HG03045 (cell line): ENCODE measurements around the gene ZNF574.
"Not testable (repeated sequence)": the region's sequence is repeated elsewhere in the genome, so short reads cannot be mapped to it uniquely, and the experiment has no call there.

Source experiments
- ATAC-seq: cut with Tn5 transposase; IDR thresholded peaks from one replicate; pipeline ENCODE4 v1.9.1; 2021; ENCODE audit warnings: mild to moderate bottlenecking, moderate library complexity; ENCODE audit not compliant: unreplicated experiment

ZNF574 gene

DNA sequence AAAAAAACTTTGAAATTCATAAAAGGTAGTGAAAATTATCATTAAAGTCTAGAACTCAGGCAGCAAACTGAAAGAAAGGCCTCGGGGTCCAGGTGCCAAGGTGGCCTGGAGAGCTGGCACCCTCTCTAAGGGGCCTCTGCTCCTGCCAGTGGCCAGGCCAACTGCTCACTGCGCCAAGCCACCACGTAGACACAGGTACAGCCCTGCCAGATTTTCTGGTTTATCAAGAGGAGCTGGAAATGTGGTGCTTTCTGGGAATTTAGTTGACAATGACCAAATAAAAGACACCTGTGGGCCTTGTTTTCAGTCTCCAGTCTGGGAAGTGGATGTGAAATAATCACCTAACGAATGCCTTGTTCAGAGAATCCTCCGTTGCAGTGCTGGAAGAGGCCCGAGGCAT is 22.8 kb downstream of the ZNF574 start:
- no peak for ATAC-seq

- ATAC-seq = no peak
Observed at GRCh38 chr19:42099336-42099925, 23.5 kb downstream of the ZNF574 start.

DNA sequence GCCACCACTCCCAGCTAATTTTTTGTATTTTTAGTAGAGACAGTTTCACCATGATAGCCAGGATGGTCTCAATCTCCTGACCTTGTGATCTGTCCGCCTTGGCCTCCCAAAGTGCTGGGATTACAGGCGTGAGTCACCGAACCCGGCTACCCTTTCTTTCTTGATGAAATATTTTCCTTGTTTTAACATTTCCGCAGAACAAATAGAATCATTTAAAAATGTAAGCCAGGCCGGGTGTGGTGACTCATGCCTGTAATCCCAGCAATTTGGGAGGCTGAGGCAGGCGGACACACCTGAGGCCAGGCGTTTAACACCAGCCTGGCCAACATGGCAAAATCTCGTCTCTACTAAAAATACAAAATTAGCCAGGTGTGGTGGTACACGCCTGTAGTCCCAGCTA is 24.3 kb downstream of the ZNF574 start:
- ATAC-seq = not testable (repeated sequence)

GRCh38 chr19:42102877-42103276 is 26.9 kb downstream of the ZNF574 start:
- no peak for ATAC-seq

GRCh38 chr19:42105368-42105767 is 29.4 kb downstream of the ZNF574 start:
- ATAC-seq = no peak

DNA sequence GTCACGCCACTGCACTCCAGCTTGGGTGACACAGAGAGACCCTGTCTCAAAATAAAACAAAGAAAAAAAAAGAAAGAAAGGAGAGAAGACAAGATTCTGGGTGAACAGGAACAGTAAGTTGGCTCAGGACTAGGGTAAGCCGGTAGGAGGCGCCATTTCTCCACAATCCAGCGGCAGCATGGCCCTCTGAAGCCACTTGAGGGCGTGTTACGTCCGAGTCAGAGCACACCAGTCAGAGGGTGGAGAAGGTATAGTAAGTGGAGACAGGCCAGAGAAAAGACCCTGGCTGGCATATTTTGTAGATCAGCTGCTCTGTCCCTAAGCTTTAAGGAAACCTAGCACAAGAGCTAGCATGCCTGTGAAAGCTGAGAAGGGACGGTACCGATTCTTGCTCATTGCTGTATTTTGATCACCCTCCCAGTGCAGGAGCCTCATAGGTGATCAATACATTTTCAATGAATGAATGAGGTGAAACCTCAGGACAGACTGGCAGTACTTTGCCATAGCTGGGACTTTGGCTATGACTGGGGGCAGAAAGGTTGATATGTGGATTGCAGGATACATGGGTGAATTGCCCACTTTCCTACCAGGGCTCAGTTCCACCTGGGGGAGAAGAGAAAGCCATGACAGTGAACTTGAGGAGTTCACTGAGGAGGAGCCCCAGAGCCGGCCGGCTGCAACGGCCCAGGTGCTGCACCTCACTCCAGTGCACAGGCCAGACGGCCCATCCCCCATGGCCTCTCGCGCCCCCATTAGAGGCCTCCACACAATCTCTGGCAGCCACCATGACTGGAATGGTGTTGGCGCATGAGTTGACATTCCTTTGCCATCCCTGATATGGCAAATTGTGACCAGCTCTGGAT is 32.8 kb downstream of the ZNF574 start:
- ATAC-seq = no peak

DNA sequence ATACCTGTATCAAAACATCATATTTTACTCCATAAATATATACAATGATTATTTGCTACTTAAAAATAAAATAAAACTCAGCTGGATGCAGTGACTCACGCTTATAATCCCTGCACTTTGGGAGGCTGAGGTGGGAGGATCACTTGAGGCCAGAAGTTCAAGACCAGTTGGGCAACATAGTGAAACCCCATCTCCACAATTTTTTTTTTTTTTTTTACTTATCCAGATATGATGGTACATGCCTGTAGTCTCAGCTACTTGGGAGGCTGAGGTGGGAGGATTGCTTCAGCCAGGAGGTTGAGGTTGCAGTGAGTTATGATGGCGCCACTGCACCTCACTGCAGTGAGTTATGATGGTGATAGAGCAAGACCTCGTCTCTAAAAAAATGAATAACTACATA is 33.9 kb downstream of the ZNF574 start:
- ATAC-seq = no peak

DNA sequence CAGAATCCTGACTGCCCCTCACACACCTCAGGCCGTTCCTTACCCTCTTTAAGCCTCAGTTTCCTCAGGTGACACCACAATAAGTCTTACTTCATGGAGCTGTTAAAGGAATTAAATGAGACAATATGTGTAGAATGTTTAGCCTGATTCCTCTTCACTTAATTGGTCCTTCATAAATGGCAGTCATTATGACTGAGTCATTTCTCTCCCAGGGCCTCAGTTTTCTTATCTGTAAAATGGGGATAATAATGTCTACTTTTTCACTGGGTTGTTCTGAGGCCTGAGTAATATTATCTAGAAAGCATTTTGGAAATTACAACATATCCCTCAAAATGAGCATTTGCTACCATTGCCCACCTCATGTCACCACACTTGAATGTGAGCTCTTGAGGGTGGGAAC is 34.7 kb downstream of the ZNF574 start:
- ATAC-seq = no peak

DNA sequence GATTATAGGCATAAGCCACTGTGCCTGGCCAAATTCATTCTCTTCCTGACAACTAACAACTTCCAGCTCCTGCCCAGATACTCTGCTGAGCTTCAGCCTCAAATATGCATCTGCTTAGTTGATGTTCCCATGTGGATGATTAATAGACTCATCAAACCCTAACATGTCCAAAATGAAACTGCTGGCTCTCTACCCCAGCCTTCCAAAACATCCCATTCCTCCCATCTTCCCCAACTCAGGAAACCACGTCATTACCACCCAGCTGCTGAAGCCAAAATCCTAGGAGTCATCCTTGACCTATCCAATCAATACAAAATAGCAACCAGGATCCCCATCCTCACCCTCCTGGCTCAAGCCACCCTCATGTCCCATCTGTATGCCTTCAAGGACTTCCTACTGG is 35.4 kb downstream of the ZNF574 start:
- no peak for ATAC-seq

GRCh38 chr19:42111811-42112210 is 35.8 kb downstream of the ZNF574 start:
- no peak for ATAC-seq

DNA sequence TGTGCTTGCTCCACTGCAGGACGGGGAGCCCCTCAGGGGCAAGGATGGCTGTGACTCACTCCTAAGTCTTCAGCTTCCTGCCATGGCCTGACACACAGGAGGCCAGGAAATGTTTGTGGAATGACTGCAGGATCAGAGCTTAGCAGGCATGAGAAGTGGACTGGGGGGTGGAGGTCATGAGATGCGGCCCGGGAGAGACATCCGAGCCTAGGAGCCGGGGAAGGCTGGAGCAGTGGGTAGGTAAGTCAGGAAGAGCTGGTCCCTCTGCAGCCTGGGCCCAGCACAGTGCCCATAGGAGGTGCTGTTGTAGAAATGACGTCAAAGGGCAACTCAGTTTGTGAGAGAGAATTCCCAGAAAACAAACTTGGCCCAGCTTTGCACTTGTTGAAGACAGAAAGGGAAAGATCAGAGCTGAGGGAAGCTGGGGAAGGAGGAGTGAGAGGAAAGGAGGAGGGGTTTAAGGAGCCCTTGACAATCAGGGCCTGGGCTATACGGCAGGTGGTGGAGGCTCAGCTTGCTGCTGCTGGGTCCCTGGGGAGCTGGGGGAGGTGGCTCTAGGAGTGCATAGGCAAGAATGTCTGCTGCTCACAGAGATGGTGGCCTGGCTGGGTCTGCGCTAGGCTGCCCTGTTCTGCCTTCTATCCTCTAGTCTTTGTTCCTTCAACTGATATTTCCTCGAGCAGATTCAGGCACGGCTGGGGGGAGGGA is 37.8 kb downstream of the ZNF574 start:
- ATAC-seq = peak; percentile 21

GRCh38 chr19:42114412-42114811 is 38.4 kb downstream of the ZNF574 start:
- ATAC-seq = peak; percentile 48

- no peak for ATAC-seq
Observed at GRCh38 chr19:42115219-42115618, 39.3 kb downstream of the ZNF574 start.

DNA sequence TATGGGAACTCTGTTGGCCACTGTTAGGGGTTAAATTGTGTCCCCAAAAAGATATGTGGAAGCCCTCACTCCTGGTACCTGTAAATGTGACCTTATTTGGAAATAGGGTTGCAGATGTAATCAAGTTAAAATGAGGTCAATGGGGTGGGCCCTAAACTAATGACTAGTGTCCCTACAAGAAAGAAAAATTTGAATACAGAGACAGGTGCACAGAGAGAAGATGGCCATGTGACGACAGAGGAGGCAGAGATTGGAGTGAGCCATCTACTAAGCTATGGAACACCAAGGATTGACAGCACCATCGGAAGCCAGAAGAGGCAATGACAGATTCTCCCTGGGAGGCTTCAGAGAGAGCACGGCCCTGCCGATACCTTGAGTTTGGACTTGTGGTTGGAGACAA is 39.7 kb downstream of the ZNF574 start:
- ATAC-seq = no peak

- no peak for ATAC-seq
Observed at GRCh38 chr19:42116308-42117075, 40.5 kb downstream of the ZNF574 start.

DNA sequence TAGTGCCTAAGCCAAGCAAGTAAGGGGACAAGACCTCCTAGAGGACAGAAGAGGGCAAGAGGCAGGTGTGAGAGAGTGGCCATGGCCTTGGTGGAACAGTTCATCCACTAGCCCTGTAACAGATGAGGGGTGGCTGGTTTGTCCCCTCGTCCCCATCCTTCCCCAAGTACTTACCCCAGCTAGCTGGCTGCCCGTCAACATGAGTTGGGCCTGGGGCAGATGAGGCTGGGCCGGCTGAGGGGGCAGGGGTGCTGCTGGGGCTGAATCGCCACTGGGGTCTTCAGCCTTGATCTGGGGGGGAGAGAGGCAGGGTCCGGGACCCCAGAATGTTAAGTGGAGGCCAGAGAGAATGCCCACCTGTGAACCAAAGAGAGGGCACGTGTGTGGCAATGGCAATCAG is 41.1 kb downstream of the ZNF574 start:
- ATAC-seq = no peak

- ATAC-seq = no peak
Observed at GRCh38 chr19:42120276-42120980, 44.5 kb downstream of the ZNF574 start.

DNA sequence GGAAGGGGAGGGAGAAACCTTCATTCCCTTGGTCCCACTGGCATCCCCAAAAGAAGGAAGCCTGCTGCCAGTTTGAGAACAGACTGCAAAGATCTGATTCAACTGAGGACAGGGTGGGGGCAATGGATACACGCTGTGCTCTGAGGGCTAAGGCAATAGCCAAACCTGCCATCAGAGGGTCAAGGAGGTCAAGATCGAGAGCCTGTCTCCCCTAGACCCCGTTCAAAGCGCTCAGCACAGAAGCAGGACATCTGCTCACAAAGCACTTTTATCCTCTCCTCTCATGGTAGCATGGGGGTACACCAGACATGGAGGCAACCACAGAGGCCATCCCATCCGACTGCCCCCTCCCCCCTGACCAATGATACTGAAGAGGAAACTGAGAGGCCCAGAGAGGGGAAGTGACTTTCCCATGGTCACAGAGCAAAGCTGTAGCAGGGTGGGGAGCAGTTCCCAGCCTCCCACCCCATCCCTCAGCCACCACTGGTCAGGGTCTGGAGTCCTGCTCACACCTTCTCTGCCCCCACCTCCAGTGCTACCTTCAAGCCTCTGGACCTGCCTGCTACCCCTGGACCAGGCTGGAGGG is 45.2 kb downstream of the ZNF574 start:
- ATAC-seq = no peak

GRCh38 chr19:42121656-42122069 is 45.7 kb downstream of the ZNF574 start:
- ATAC-seq = no peak
